HepG2 (cell line): ENCODE data around the gene GJD3. TPM values are rescaled to one million over a fixed set of nuclear protein-coding genes. Genes with fewer than 3 reads are reported as not detected.

Experiments used
- BORCS8-MEF2B ChIP-seq: sonication (generic); formaldehyde crosslinking; IDR thresholded peaks from 2 replicates; pipeline ENCODE4 v1.8.0; 2022; ENCODE audit warnings: mild to moderate bottlenecking, missing genetic modification reagents
- CCAR2 ChIP-seq: fragments of 200-400 bp; formaldehyde crosslinking; optimal IDR thresholded peaks from 2 replicates; pipeline ENCODE3; 2018; ENCODE audit warnings: low read depth, mild to moderate bottlenecking, low read length, moderate library complexity
- CENPT ChIP-seq: sonication (generic); formaldehyde crosslinking; IDR thresholded peaks from 2 replicates; pipeline ENCODE4 v1.8.0; 2022; ENCODE audit warnings: low read depth, mild to moderate bottlenecking, moderate library complexity, missing genetic modification reagents
- EP300 ChIP-seq, 3 experiments: sonication (generic) in 1 of 3; formaldehyde crosslinking in 1 of 3; IDR thresholded peaks; 2 replicates each; pipeline versions ENCODE4 v1.5.1 to v1.6.1; 2011 to 2020; ENCODE audit warnings: low read depth in 2 of 3, low read length in 2 of 3, borderline replicate concordance in 1 of 3, improper control_type of control experiment in 1 of 3, mild to moderate bottlenecking in 1 of 3, missing genetic modification reagents in 1 of 3, moderate library complexity in 1 of 3
- EZH2 ChIP-seq: conservative IDR thresholded peaks from 2 replicates; pipeline ENCODE4 v1.6.1; 2012; ENCODE audit warnings: mild to moderate bottlenecking, low read depth, low read length, moderate library complexity
- GATAD1 ChIP-seq: IDR thresholded peaks from 2 replicates; pipeline ENCODE4 v1.6.1; 2016; ENCODE audit warnings: missing genetic modification reagents, missing compliant biosample characterization
- JUNB ChIP-seq: sonication (generic); formaldehyde crosslinking; IDR thresholded peaks from 2 replicates; pipeline ENCODE4 v1.8.0; 2022; ENCODE audit warnings: missing genetic modification reagents, mild to moderate bottlenecking, borderline replicate concordance
- MTERF4 ChIP-seq: sonication (generic); formaldehyde crosslinking; IDR thresholded peaks from 2 replicates; pipeline ENCODE4 v1.8.0; 2023; ENCODE audit warnings: mild to moderate bottlenecking, missing genetic modification reagents
- NFYB ChIP-seq: sonication (generic); formaldehyde crosslinking; IDR thresholded peaks from 2 replicates; pipeline ENCODE4 v1.4.0; 2020; ENCODE audit warnings: missing genetic modification reagents
- NR1H2 ChIP-seq: sonication (generic); formaldehyde crosslinking; IDR thresholded peaks from 2 replicates; pipeline ENCODE4 v1.8.1; 2022; ENCODE audit warnings: low read depth, missing genetic modification reagents, borderline replicate concordance
- SAFB2 ChIP-seq: sonication (generic); formaldehyde crosslinking; IDR thresholded peaks from 2 replicates; pipeline ENCODE4 v1.5.1; 2020; ENCODE audit warnings: missing genetic modification reagents, low read depth, mild to moderate bottlenecking, borderline replicate concordance
- ZBTB44 ChIP-seq: sonication (generic); formaldehyde crosslinking; IDR thresholded peaks from 2 replicates; pipeline ENCODE4 v1.4.0; 2020; ENCODE audit warnings: missing genetic modification reagents
- ZC3H13 ChIP-seq: sonication (generic); formaldehyde crosslinking; IDR thresholded peaks from 2 replicates; pipeline ENCODE4 v1.8.1; 2023; ENCODE audit warnings: mild to moderate bottlenecking, missing genetic modification reagents, moderate library complexity
- ZKSCAN8 ChIP-seq: IDR thresholded peaks from 2 replicates; pipeline ENCODE4 v1.6.1; 2016; ENCODE audit warnings: borderline replicate concordance, missing genetic modification reagents, missing compliant biosample characterization
- ZMYM2 ChIP-seq: sonication (generic); formaldehyde crosslinking; IDR thresholded peaks from 2 replicates; pipeline ENCODE4 v1.8.0; 2022; ENCODE audit warnings: mild to moderate bottlenecking, missing genetic modification reagents
- ZNF124 ChIP-seq: sonication (generic); formaldehyde crosslinking; IDR thresholded peaks from 2 replicates; pipeline ENCODE4 v1.4.0; 2020; ENCODE audit warnings: missing genetic modification reagents
- ZNF160 ChIP-seq: sonication (generic); formaldehyde crosslinking; IDR thresholded peaks from 2 replicates; pipeline ENCODE4 v1.8.0; 2022; ENCODE audit warnings: mild to moderate bottlenecking, inconsistent platforms, missing genetic modification reagents
- ZNF3 ChIP-seq: IDR thresholded peaks from 2 replicates; pipeline ENCODE4 v1.7.0; 2017; ENCODE audit warnings: inconsistent platforms
- ZNF460 ChIP-seq: sonication (generic); formaldehyde crosslinking; IDR thresholded peaks from 2 replicates; pipeline ENCODE4 v1.5.1; 2020; ENCODE audit warnings: missing genetic modification reagents, mild to moderate bottlenecking, borderline replicate concordance
- ZNF530 ChIP-seq: sonication (generic); formaldehyde crosslinking; IDR thresholded peaks from 2 replicates; pipeline ENCODE4 v1.5.0; 2020; ENCODE audit warnings: low read depth, mild to moderate bottlenecking, missing genetic modification reagents
- ZNF569 ChIP-seq: sonication (generic); formaldehyde crosslinking; IDR thresholded peaks from 2 replicates; pipeline ENCODE4 v1.5.0; 2020; ENCODE audit warnings: mild to moderate bottlenecking, missing genetic modification reagents, moderate library complexity, borderline replicate concordance
- ZNF670 ChIP-seq: sonication (generic); formaldehyde crosslinking; IDR thresholded peaks from 2 replicates; pipeline ENCODE4 v1.8.0; 2022; ENCODE audit warnings: mild to moderate bottlenecking, missing genetic modification reagents, borderline replicate concordance
- ZNF766 ChIP-seq: sonication (generic); formaldehyde crosslinking; IDR thresholded peaks from 2 replicates; pipeline ENCODE4 v1.5.0; 2020; ENCODE audit warnings: missing genetic modification reagents, borderline replicate concordance
- ZSCAN31 ChIP-seq: sonication (generic); formaldehyde crosslinking; IDR thresholded peaks from 2 replicates; pipeline ENCODE4 v1.5.0; 2020; ENCODE audit warnings: low read depth, mild to moderate bottlenecking, missing genetic modification reagents
- polyA plus RNA-seq, 8 experiments: library from polyadenylated mRNA; depleted of rRNA in 3 of 8; stranded (reverse) in 7 of 8; unstranded in 1 of 8; fragments of >200 nt; fragmentation: Illumina TruSeq in 4 of 8; extraction: Trizol in 4 of 8; gene quantifications; 2 replicates each; pipeline versions ENCODE4 v1.2.1 to v1.2.3, GENCODE V29; 2011 to 2016; ENCODE audit warnings: low read depth in 4 of 8, missing spikeins in 1 of 8, mixed read lengths in 1 of 8; ENCODE audit not compliant: insufficient read depth in 1 of 8
- total RNA-seq, 5 experiments: library from RNA; depleted of rRNA; stranded (reverse); fragments of >200 nt; fragmentation: Illumina TruSeq; extraction: Trizol; gene quantifications; 2 replicates each; pipeline ENCODE4 v1.2.3, GENCODE V29; 2016; ENCODE audit warnings: low read depth in 1 of 5
- TF ChIP-seq, protein P1 (sequence below): IDR thresholded peaks from 2 replicates; pipeline ENCODE4 v1.6.1; 2016; ENCODE audit warnings: mild to moderate bottlenecking, missing biosample characterization, missing genetic modification reagents
- TF ChIP-seq, protein P2 (sequence below): sonication (generic); formaldehyde crosslinking; IDR thresholded peaks from 2 replicates; pipeline ENCODE4 v1.9.0; 2022; ENCODE audit warnings: missing genetic modification reagents, mild to moderate bottlenecking, borderline replicate concordance

Gene GJD3
- total and polyA plus RNA-seq, 2 of the 13 experiments (the other 11 are each of a cell fraction or from before 2014, with no cell fraction given), result not detected

DNA sequence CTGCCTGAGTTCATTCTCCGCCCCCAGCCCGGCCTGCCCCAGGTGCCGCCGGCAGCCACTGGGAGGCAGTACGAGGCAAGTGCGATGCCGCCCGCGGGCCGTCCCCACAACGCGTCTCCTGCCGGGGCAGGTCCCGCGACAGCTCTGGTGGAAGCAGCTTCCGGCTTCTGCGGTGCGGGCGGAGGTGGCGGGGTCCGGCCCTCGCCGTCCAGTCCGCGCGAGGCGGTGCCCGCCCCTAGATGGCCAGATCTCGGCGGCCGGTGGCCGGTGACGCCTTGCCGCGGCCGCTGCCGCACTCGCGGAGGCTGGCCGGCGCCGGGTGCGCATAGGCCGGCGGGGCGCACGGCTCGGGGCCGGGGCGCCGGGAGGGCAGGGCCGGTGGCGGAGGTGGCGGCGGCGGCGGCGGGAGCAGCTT is 1.8 kb downstream of the GJD3 start (continued):
- TF ChIP-seq ZNF124 (peak; percentile 81; the same call in 1 of the 2 replicates), ZSCAN31 (peak; percentile 91; the same call in 1 of the 2 replicates), NFYB (CRISPR knock-in tag) (peak; percentile 40; the same call in 1 of the 2 replicates), JUNB (CRISPR knock-in tag) (no peak; the same call in 1 of the 2 replicates), ZMYM2 (CRISPR knock-in tag) (0 out of 2 replicates have a peak, but pooled peaks have one; percentile 63), ZNF569 (CRISPR knock-in tag) (0 out of 2 replicates have a peak, but pooled peaks have one; percentile 84), CCAR2 (no peak), GATAD1 (CRISPR knock-in tag) (peak; percentile 83), MTERF4 (CRISPR knock-in tag) (0 out of 2 replicates have a peak, but pooled peaks have one; percentile 95), ZC3H13 (peak; percentile 85), ZNF3 (CRISPR knock-in tag) (no peak), ZNF766 (CRISPR knock-in tag) (peak; percentile 86), ZKSCAN8 (peak; percentile 83; the same call in 1 of the 2 replicates), BORCS8-MEF2B (CRISPR knock-in tag) (peak; percentile 97), CENPT (CRISPR knock-in tag) (peak; percentile 83), ZNF530 (CRISPR knock-in tag) (no peak), NR1H2 (CRISPR knock-in tag) (peak; percentile 54; the same call in 1 of the 2 replicates), SAFB2 (CRISPR knock-in tag) (no peak), ZNF670 (CRISPR knock-in tag) (peak; percentile 87; the same call in 1 of the 2 replicates), ZBTB44 (0 out of 2 replicates have a peak, but pooled peaks have one; percentile 58), EZH2 (no peak), ZNF460 (CRISPR knock-in tag) (no peak; the same call in 1 of the 2 replicates), EP300 (IDR thresholded peaks at IDR 0.05; ENCODE audit: low read depth in 2 of 2, low read length in 2 of 2) (0 out of 4 replicates have a peak, but pooled peaks of 1 of the 2 experiments have one; percentile 9), EP300 (CRISPR knock-in tag; IDR thresholded peaks at IDR 0.05; ENCODE audit: borderline replicate concordance) (peak; percentile 76), ZNF160 (CRISPR knock-in tag) (peak; percentile 54; the same call in 1 of the 2 replicates)
- TF ChIP-seq, protein P1, sequence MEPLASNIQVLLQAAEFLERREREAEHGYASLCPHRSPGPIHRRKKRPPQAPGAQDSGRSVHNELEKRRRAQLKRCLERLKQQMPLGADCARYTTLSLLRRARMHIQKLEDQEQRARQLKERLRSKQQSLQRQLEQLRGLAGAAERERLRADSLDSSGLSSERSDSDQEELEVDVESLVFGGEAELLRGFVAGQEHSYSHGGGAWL (CRISPR knock-in tag), result peak; percentile 74; the same call in 1 of the 2 replicates
- TF ChIP-seq, protein P2, sequence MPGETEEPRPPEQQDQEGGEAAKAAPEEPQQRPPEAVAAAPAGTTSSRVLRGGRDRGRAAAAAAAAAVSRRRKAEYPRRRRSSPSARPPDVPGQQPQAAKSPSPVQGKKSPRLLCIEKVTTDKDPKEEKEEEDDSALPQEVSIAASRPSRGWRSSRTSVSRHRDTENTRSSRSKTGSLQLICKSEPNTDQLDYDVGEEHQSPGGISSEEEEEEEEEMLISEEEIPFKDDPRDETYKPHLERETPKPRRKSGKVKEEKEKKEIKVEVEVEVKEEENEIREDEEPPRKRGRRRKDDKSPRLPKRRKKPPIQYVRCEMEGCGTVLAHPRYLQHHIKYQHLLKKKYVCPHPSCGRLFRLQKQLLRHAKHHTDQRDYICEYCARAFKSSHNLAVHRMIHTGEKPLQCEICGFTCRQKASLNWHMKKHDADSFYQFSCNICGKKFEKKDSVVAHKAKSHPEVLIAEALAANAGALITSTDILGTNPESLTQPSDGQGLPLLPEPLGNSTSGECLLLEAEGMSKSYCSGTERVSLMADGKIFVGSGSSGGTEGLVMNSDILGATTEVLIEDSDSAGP, result peak; percentile 93
